ENCODE data around the gene BAK1. TPM values are rescaled to one million over a fixed set of nuclear protein-coding genes. Genes with fewer than 3 reads are reported as not detected.
"Not testable (repeated sequence)": the region's sequence is repeated elsewhere in the genome, so short reads cannot be mapped to it uniquely, and the experiment has no call there.

BAK1 gene
- total RNA-seq, 1 donor from 2014 or later: 23.1 TPM

DNA sequence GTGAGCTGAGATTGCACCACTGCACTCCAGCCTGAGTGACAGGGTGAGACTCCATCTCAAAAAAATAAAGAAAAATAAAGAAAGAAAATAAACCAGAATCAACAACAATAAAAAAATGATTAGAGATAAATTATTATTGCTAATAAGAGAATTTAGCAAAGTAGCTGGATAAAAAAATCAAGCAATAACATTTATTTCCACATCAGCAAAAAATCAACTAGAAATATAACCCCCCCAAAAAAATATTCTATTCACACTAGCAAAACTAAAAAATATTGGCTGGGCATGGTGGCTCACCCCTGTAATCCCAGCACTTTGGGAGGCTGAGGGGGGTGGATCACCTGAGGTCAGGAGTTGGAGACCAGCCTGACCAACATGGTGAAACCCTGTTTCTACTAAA is 49.5 kb downstream of the BAK1 start:
- intact Hi-C loops (cut with micrococcal nuclease); ATAC-seq; DNase-seq: not testable (repeated sequence)

Other genes with a start within 250 kb of the BAK1 start
- 0.74 TPM for gene KIFC1, start 188.5 kb downstream of the BAK1 start, total RNA-seq
- 51.9 TPM for gene PHF1, start 169.3 kb downstream of the BAK1 start, total RNA-seq
- 120 TPM for gene CUTA, start 162.2 kb downstream of the BAK1 start, total RNA-seq
- gene SYNGAP1, start 160.2 kb downstream of the BAK1 start, total RNA-seq: 6.2 TPM
- gene ZBTB9, start 125.7 kb downstream of the BAK1 start, total RNA-seq: 5.1 TPM
- 6.1 TPM for gene ITPR3, start 41.0 kb upstream of the BAK1 start, total RNA-seq
- 190 TPM for gene UQCC2, start 131.4 kb upstream of the BAK1 start, total RNA-seq
- gene IP6K3, start 166.6 kb upstream of the BAK1 start, total RNA-seq: 47.5 TPM
- 22.5 TPM for gene LEMD2, start 208.9 kb upstream of the BAK1 start, total RNA-seq
- gene MLN, start 223.7 kb upstream of the BAK1 start, total RNA-seq: not detected

Measured in left ventricle myocardium superior (tissue), 1 donor.